GM12878 (cell line): ENCODE data around the gene SUV39H1. TPM values are rescaled to one million over a fixed set of nuclear protein-coding genes. Genes with fewer than 3 reads are reported as not detected.

ENCODE experiments used
- ATAC-seq: fragments of 200-7000 bp; cut with Tn5 transposase; 3 replicates; pipeline ENCODE4 v1.9.1; 2020; ENCODE audit warnings: mild to moderate bottlenecking, moderate library complexity
- BruUV-seq: library from RNA; stranded (reverse); fragments of 400-500 nt; replicated peaks from 2 replicates; lab custom pipeline; 2021; lab: Mats Ljungman, UMichigan
- CTCF ChIA-PET: fragments of 300-600 bp; sonication (Branson Sonifier 250); formaldehyde crosslinking; extraction: SDS; loops from one replicate; lab custom pipeline; 2021; ENCODE audit warnings: inconsistent platforms; lab: Yijun Ruan, JAX
- POLR2A ChIA-PET: fragments of 350-600 bp; formaldehyde crosslinking; extraction: SDS; loops from one replicate; lab custom pipeline; 2021; ENCODE audit warnings: inconsistent platforms; lab: Charles Lee
- RAD21 ChIA-PET: fragments of 300-600 bp; sonication (Branson Sonifier 250); formaldehyde crosslinking; loops from one replicate; lab custom pipeline; 2023; ENCODE audit warnings: antibody characterized with exemption; ENCODE audit not compliant: unreplicated experiment; lab: Charles Lee
- SMC1A ChIA-PET: fragments of 300-600 bp; sonication (Branson Sonifier 250); formaldehyde crosslinking; loops from one replicate; lab custom pipeline; 2023; ENCODE audit not compliant: unreplicated experiment, uncharacterized antibody; lab: Charles Lee
- DNase-seq: peaks from one replicate; pipeline ENCODE4 v3.0.0-alpha.2; 2011; ENCODE audit warnings: low read depth, low spot score
- FAIRE-seq: peaks from 3 replicates; lab custom pipeline; 2011; peaks lifted over from hg19 to GRCh38; lab: Jason Lieb, UNC
- H2AFZ ChIP-seq: 2 replicates; pipeline ENCODE4 v1.6.0; 2011; ENCODE audit warnings: low read depth, low read length, control low read depth; ENCODE audit not compliant: control insufficient read depth
- H3K27ac ChIP-seq: 2 replicates; pipeline ENCODE4 v1.5.1; 2011; ENCODE audit warnings: control low read depth; ENCODE audit not compliant: control insufficient read depth, insufficient read depth
- H3K27me3 ChIP-seq, 2 experiments: replicated peaks in 1 of 2; 2 replicates each; pipeline versions ENCODE4 v1.6.0 to v1.6.1; 2011; ENCODE audit warnings: low read length in 1 of 2; ENCODE audit not compliant: control insufficient read depth in 2 of 2, insufficient read depth in 2 of 2
- H3K36me3 ChIP-seq, 2 experiments: 2 replicates each; pipeline ENCODE4 v1.5.1; 2011; ENCODE audit warnings: low read length in 1 of 2; ENCODE audit not compliant: control insufficient read depth in 2 of 2, insufficient read depth in 2 of 2
- H3K4me1 ChIP-seq: 2 replicates; pipeline ENCODE4 v1.6.1; 2011; ENCODE audit warnings: mild to moderate bottlenecking, low read length, moderate library complexity, mixed read lengths; ENCODE audit not compliant: control insufficient read depth, insufficient read depth
- H3K4me2 ChIP-seq: 2 replicates; pipeline ENCODE4 v1.6.0; 2011; ENCODE audit warnings: control low read depth; ENCODE audit not compliant: control insufficient read depth, insufficient read depth
- H3K4me3 ChIP-seq: fragments of 200-600 bp; sonication (generic); 2 replicates; pipeline ENCODE4 v1.5.1; 2016
- H3K79me2 ChIP-seq: 2 replicates; pipeline ENCODE4 v1.6.0; 2011; ENCODE audit warnings: low read length; ENCODE audit not compliant: control insufficient read depth, insufficient read depth
- H3K9ac ChIP-seq: 2 replicates; pipeline ENCODE4 v1.8.0; 2011; ENCODE audit warnings: low read length, control low read depth, mixed read lengths; ENCODE audit not compliant: control insufficient read depth, insufficient read depth
- H3K9me3 ChIP-seq: replicated peaks from 3 replicates; pipeline ENCODE4 v1.5.1; 2011; ENCODE audit warnings: mild to moderate bottlenecking, low read length; ENCODE audit not compliant: control insufficient read depth, insufficient read depth
- H4K20me1 ChIP-seq: 2 replicates; pipeline ENCODE4 v1.6.0; 2011; ENCODE audit not compliant: control insufficient read depth, insufficient read depth
- BMI1 ChIP-seq: fragments of 450-650 bp; IDR thresholded peaks from 2 replicates; pipeline ENCODE4 v1.6.1; 2016; ENCODE audit warnings: mild to moderate bottlenecking, moderate library complexity, borderline replicate concordance
- CHD4 ChIP-seq: fragments of 200-600 bp; sonication (generic); IDR thresholded peaks from 2 replicates; pipeline ENCODE4 v1.6.1; 2016; ENCODE audit warnings: mild to moderate bottlenecking
- NFXL1 ChIP-seq: fragments of 450-650 bp; IDR thresholded peaks from 2 replicates; pipeline ENCODE4 v1.6.1; 2017; ENCODE audit warnings: antibody characterized with exemption, mild to moderate bottlenecking, borderline replicate concordance
- RELB ChIP-seq: fragments of 450-650 bp; IDR thresholded peaks from 2 replicates; pipeline ENCODE4 v1.6.1; 2017; ENCODE audit warnings: low read depth, mild to moderate bottlenecking, moderate library complexity
- RFX5 ChIP-seq: IDR thresholded peaks from 2 replicates; pipeline ENCODE4 v1.6.1; 2011; ENCODE audit warnings: low read depth, low read length, improper control_type of control experiment
- WGBS: methylation state at CpG from one replicate; pipeline ENCODE4 v1.1.6; 2016; ENCODE audit warnings: low lambda C conversion rate; ENCODE audit not compliant: insufficient replicate concordance, insufficient coverage; ENCODE audit errors: missing lambda C conversion rate; 5-methylcytosine and 5-hydroxymethylcytosine counted together
- in situ Hi-C: fragments of 300-500 bp; cut with MboI; formaldehyde crosslinking; loops from 9 replicates; pipeline ENCODE4 v1.14.3; 2018; ENCODE audit warnings: mixed read lengths
- intact Hi-C: fragments of 100-400 bp; cut with micrococcal nuclease; formaldehyde crosslinking; loops from one replicate; pipeline ENCODE4 v1.14.2; 2022; ENCODE audit not compliant: unreplicated experiment
- polyA plus RNA-seq, 11 experiments: library from polyadenylated mRNA; depleted of rRNA in 4 of 11; unstranded in 6 of 11; stranded (reverse) in 5 of 11; fragments of >200 nt; fragmentation: Nextera tagmentation in 4 of 11; fragmentation: Illumina TruSeq in 1 of 11; extraction: Ambion mirVana in 4 of 11; extraction: Trizol in 1 of 11; gene quantifications; 1 replicate in 1 of 11; 2 replicates in 10 of 11; pipeline versions ENCODE4 v1.2.1 to v1.2.3, GENCODE V29; 2011 to 2016; ENCODE audit warnings: inconsistent platforms in 2 of 11, missing spikeins in 2 of 11, low read depth in 1 of 11
- total RNA-seq, 4 experiments: library from RNA; depleted of rRNA in 3 of 4; stranded (reverse); fragments of >200 nt in 3 of 4; fragmentation: Illumina TruSeq in 1 of 4; extraction: Trizol in 1 of 4; gene quantifications; 2 replicates each; pipeline versions ENCODE4 v1.2.1 to v1.2.3, GENCODE V29; 2013 to 2021
- TF ChIP-seq, protein P1 (sequence below): fragments of 450-650 bp; IDR thresholded peaks from 2 replicates; pipeline ENCODE4 v1.6.1; 2016; ENCODE audit warnings: mild to moderate bottlenecking, moderate library complexity, borderline replicate concordance
- TF ChIP-seq, protein P2 (sequence below): fragments of 450-650 bp; formaldehyde crosslinking; IDR thresholded peaks from 2 replicates; pipeline ENCODE4 v1.5.0; 2022; ENCODE audit warnings: mild to moderate bottlenecking, missing genetic modification characterization
- TF ChIP-seq, protein P3 (sequence below): fragments of 450-650 bp; IDR thresholded peaks from 2 replicates; pipeline ENCODE4 v1.6.1; 2017; ENCODE audit warnings: mild to moderate bottlenecking

SUV39H1 gene
- total and polyA plus RNA-seq, 10 of the 15 experiments (the other 5 are each of a cell fraction or from before 2014, with no cell fraction given) = 4.9 to 33.2 (median 17.1) TPM

DNA sequence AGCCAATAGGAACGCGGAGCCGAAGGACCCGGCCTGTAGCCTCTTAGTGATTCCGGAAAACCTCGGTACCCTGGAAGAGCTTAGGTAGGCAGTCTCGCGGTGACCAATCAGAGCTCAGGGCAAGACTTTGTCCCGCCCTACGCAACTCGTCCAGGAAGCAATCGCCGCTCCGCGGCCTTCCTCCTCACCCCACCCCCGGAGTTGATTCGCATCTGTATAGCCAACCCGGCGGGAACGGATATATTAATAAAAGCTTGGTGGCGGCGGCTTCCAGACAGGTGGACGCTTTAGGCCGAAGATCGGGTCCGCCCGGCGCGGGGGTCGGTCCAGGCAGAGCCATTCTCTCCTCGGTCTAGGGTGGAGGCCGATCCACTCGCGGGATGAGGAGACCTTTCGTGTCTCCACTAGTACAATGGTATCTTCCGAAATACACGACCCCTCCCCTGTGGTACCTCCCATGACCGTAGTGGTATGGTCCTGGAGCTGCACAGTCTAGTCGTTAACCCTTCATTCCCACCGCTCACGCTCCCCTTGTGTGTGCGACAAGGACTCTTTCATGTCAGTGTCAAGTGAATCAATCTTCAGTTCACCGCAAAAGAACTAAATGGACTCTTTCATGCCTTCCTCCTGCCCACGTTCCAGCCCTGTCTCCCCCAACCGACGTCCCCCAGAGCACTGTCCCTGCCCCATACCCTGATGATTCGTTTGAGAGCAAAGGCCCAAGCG, 40.8 kb downstream of the SUV39H1 start:
- Histone ChIP-seq H2AFZ (peak overlapping the region; percentile 64), H3K4me2 (peak overlapping the region; percentile 36), H3K27me3 (no peaks in the 10 kb centered on the region), H3K4me1 (no peaks in the 10 kb centered on the region; the same call in 1 of the 2 replicates), H3K9ac (peak overlapping the region; percentile 85), H3K4me3 (peak overlapping the region; percentile 64), H4K20me1 (no peaks in the 10 kb centered on the region), H3K79me2 (no peaks in the 10 kb centered on the region; the same call in 1 of the 2 replicates), H3K36me3 (no peaks in the 10 kb centered on the region), H3K27ac (peak overlapping the region; percentile 74), H3K9me3 (no peaks in the 10 kb centered on the region; the same call in 2 of the 3 replicates)
- FAIRE-seq (peak; percentile 93), ATAC-seq (peak; percentile 99), DNase-seq (peak; percentile 86)
- CTCF ChIA-PET = interaction anchor here (0.8 to 1.7 kb wide), 3 partner anchors 9 to 209 kb away, joined by 3 to 5 read pairs (median 4); partner anchors contain the start of gene HDAC6
- SMC1A ChIA-PET = interaction anchor here (1.0 kb wide), 2 partner anchors 64 to 202 kb away, joined by 3 to 4 read pairs; partner anchors contain the start of gene HDAC6
- RAD21 ChIA-PET = interaction anchor here (1.1 kb wide), 1 partner anchor 200 kb away, joined by 3 read pairs; no protein-coding TSS in a partner anchor
- intact Hi-C loops = no loop called here
- POLR2A ChIA-PET = interaction anchor here (0.5 to 1.4 kb wide), 10 partner anchors 11 to 266 kb away, joined by 3 to 11 read pairs (median 4); partner anchors contain the start of genes HDAC6, PQBP1 and TIMM17B
- in situ Hi-C loops = no loop called here
- WGBS = 17% methylated on average over 44 of the region's 48 CpGs
- TSS peak; percentile 97 for BruUV-seq
- TF ChIP-seq, protein P1, sequence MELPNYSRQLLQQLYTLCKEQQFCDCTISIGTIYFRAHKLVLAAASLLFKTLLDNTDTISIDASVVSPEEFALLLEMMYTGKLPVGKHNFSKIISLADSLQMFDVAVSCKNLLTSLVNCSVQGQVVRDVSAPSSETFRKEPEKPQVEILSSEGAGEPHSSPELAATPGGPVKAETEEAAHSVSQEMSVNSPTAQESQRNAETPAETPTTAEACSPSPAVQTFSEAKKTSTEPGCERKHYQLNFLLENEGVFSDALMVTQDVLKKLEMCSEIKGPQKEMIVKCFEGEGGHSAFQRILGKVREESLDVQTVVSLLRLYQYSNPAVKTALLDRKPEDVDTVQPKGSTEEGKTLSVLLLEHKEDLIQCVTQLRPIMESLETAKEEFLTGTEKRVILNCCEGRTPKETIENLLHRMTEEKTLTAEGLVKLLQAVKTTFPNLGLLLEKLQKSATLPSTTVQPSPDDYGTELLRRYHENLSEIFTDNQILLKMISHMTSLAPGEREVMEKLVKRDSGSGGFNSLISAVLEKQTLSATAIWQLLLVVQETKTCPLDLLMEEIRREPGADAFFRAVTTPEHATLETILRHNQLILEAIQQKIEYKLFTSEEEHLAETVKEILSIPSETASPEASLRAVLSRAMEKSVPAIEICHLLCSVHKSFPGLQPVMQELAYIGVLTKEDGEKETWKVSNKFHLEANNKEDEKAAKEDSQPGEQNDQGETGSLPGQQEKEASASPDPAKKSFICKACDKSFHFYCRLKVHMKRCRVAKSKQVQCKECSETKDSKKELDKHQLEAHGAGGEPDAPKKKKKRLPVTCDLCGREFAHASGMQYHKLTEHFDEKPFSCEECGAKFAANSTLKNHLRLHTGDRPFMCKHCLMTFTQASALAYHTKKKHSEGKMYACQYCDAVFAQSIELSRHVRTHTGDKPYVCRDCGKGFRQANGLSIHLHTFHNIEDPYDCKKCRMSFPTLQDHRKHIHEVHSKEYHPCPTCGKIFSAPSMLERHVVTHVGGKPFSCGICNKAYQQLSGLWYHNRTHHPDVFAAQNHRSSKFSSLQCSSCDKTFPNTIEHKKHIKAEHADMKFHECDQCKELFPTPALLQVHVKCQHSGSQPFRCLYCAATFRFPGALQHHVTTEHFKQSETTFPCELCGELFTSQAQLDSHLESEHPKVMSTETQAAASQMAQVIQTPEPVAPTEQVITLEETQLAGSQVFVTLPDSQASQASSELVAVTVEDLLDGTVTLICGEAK = peak; percentile 94
- TF ChIP-seq NFXL1 (no peak), CHD4 (no peak), RFX5 (no peak; the same call in 1 of the 2 replicates), RELB (no peak), BMI1 (no peak)
- TF ChIP-seq, protein P2, sequence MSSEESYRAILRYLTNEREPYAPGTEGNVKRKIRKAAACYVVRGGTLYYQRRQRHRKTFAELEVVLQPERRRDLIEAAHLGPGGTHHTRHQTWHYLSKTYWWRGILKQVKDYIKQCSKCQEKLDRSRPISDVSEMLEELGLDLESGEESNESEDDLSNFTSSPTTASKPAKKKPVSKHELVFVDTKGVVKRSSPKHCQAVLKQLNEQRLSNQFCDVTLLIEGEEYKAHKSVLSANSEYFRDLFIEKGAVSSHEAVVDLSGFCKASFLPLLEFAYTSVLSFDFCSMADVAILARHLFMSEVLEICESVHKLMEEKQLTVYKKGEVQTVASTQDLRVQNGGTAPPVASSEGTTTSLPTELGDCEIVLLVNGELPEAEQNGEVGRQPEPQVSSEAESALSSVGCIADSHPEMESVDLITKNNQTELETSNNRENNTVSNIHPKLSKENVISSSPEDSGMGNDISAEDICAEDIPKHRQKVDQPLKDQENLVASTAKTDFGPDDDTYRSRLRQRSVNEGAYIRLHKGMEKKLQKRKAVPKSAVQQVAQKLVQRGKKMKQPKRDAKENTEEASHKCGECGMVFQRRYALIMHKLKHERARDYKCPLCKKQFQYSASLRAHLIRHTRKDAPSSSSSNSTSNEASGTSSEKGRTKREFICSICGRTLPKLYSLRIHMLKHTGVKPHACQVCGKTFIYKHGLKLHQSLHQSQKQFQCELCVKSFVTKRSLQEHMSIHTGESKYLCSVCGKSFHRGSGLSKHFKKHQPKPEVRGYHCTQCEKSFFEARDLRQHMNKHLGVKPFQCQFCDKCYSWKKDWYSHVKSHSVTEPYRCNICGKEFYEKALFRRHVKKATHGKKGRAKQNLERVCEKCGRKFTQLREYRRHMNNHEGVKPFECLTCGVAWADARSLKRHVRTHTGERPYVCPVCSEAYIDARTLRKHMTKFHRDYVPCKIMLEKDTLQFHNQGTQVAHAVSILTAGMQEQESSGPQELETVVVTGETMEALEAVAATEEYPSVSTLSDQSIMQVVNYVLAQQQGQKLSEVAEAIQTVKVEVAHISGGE (CRISPR knock-in tag) = no peak
- TF ChIP-seq, protein P3, sequence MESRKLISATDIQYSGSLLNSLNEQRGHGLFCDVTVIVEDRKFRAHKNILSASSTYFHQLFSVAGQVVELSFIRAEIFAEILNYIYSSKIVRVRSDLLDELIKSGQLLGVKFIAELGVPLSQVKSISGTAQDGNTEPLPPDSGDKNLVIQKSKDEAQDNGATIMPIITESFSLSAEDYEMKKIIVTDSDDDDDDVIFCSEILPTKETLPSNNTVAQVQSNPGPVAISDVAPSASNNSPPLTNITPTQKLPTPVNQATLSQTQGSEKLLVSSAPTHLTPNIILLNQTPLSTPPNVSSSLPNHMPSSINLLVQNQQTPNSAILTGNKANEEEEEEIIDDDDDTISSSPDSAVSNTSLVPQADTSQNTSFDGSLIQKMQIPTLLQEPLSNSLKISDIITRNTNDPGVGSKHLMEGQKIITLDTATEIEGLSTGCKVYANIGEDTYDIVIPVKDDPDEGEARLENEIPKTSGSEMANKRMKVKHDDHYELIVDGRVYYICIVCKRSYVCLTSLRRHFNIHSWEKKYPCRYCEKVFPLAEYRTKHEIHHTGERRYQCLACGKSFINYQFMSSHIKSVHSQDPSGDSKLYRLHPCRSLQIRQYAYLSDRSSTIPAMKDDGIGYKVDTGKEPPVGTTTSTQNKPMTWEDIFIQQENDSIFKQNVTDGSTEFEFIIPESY = no peak
